DND-41 (cell line): ENCODE measurements around the gene ZNF578.

Source experiments
- ATAC-seq: fragments of 200-7000 bp; cut with Tn5 transposase; 3 replicates; pipeline ENCODE4 v1.9.1; 2021; ENCODE audit warnings: low read depth; ENCODE audit not compliant: insufficient read depth
- DNase-seq: peaks from one replicate; pipeline ENCODE4 v3.0.0-alpha.2; 2020
- H2AFZ ChIP-seq: 2 replicates; pipeline ENCODE4 v1.6.0; 2012; ENCODE audit warnings: low read depth, low read length
- H3K27ac ChIP-seq: 2 replicates; pipeline ENCODE4 v1.5.1; 2012; ENCODE audit warnings: low read length, inconsistent platforms
- H3K27me3 ChIP-seq: fragments of 200-600 bp; sonication (generic); 2 replicates; pipeline ENCODE4 v1.6.0; 2012; ENCODE audit warnings: low read length, mild to moderate bottlenecking, inconsistent platforms; ENCODE audit not compliant: insufficient read depth, poor library complexity
- H3K36me3 ChIP-seq: 2 replicates; pipeline ENCODE4 v1.5.1; 2012; ENCODE audit warnings: low read length, inconsistent platforms; ENCODE audit not compliant: insufficient read depth
- H3K4me1 ChIP-seq: 2 replicates; pipeline ENCODE4 v1.5.1; 2012; ENCODE audit warnings: mild to moderate bottlenecking, low read length; ENCODE audit not compliant: insufficient read depth
- H3K4me2 ChIP-seq: 2 replicates; pipeline ENCODE4 v1.6.0; 2012; ENCODE audit warnings: mild to moderate bottlenecking, moderate library complexity, low read length, inconsistent platforms; ENCODE audit not compliant: insufficient read depth
- H3K4me3 ChIP-seq, 2 experiments: fragments of 200-600 bp in 1 of 2; shearing (Covaris generic) in 1 of 2; 2 replicates each; pipeline ENCODE4 v1.5.1; 2012 to 2016; ENCODE audit warnings: inconsistent platforms in 2 of 2, low read length in 2 of 2, mild to moderate bottlenecking in 2 of 2, low read depth in 1 of 2, moderate library complexity in 1 of 2
- H3K79me2 ChIP-seq: 2 replicates; pipeline ENCODE4 v1.6.0; 2012; ENCODE audit warnings: low read length, inconsistent platforms; ENCODE audit not compliant: insufficient read depth
- H3K9ac ChIP-seq: 2 replicates; pipeline ENCODE4 v1.6.0; 2012; ENCODE audit warnings: low read depth, mild to moderate bottlenecking, inconsistent platforms, low read length, moderate library complexity
- H3K9me3 ChIP-seq: 2 replicates; pipeline ENCODE4 v1.5.1; 2012; ENCODE audit warnings: low read length, moderate library complexity, mild to moderate bottlenecking, inconsistent platforms; ENCODE audit not compliant: insufficient read depth, severe bottlenecking
- H4K20me1 ChIP-seq: 2 replicates; pipeline ENCODE4 v1.6.0; 2012; ENCODE audit warnings: low read length; ENCODE audit not compliant: insufficient read depth
- EZH2 ChIP-seq: IDR thresholded peaks from 3 replicates; pipeline ENCODE4 v1.6.1; 2012; ENCODE audit warnings: borderline replicate concordance, low read depth, mild to moderate bottlenecking, moderate library complexity, low read length, inconsistent platforms; ENCODE audit not compliant: severe bottlenecking
- TF ChIP-seq, protein P1 (sequence below): IDR thresholded peaks from 2 replicates; pipeline ENCODE4 v1.5.1; 2012; ENCODE audit warnings: borderline replicate concordance, low read length, moderate library complexity, mild to moderate bottlenecking; ENCODE audit not compliant: poor library complexity, severe bottlenecking; ENCODE audit errors: extremely low read depth

Gene ZNF578

DNA sequence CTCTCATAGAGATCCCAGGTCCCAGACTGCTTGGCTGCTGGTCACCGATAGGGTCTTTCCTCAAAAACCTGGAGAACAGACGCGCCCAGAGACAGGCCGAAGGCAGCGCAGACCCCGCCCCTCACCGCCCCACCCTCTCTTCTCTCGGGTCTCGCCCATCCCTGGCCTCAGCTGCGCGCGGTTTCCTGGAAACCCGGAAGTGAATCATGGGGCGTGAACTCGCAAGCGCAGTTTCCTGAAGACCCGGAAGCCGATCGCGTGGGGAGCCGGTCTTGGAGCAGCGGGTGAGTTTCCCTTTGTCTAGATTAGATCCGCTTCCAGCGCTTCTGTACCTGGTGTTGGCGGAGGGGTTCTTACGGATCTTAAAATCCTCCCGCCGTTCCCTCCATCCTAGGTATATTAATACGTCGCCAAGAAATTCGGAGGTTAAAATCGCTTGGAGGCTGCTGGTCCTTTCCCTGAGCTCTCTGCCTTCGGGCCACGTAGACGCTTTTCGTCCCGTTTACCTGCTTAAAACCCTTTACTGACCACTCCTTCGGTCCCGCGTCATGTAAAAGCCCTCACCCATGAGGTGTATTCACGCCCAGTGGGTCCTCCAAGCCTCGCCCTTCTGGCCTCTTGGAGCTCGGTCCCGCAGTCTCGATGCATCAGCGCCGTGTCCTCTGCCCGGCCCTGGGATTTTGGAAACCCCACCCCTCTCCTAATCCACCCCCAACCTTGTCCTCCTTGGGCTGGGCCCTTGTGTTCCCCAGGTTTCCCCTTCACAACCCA is at the start of gene ZNF578:
ZNF578 (plus strand) TSS at position 230 of the 771 bp plus-strand sequence. CDS start 48,293 bp downstream, outside the sequence.
- Histone ChIP-seq H3K9me3 (peaks cover 5% of the 10 kb centered on the region), H3K36me3 (no peaks in the 10 kb centered on the region)

DNA sequence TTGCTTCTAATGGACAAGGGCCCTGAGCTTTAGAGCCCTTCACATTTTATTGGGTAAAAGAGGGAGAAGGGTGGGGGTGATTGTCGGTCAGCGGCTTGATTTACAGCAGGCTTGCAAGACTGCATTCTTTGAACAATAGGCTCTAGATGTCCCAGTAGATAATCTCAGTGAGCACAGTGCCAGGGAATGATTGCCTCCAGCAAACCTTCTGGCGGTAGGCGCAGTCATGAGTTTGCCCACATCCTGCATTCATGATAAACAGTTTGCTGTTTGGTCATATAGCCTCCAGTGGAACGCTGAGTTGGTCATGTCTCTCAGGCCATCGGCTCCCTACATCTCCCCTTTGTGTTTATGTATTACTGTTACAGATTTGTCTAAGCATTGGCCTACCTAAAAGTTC is 43.1 kb upstream of the ZNF578 start:
- Histone ChIP-seq H3K4me3 (no peak overlapping the region), H2AFZ (no peak overlapping the region), H3K4me1 (no peaks in the 10 kb centered on the region), H3K36me3 (peaks cover 96% of the 10 kb centered on the region), H3K9me3 (peaks cover 38% of the 10 kb centered on the region), H3K4me2 (no peak overlapping the region), H3K27me3 (no peaks in the 10 kb centered on the region), H3K9ac (no peak overlapping the region), H3K79me2 (no peaks in the 10 kb centered on the region), H3K27ac (no peak overlapping the region), H4K20me1 (no peaks in the 10 kb centered on the region)
- no peak for DNase-seq
- ATAC-seq: no peak
- TF ChIP-seq EZH2: no peak
- TF ChIP-seq, protein P1, sequence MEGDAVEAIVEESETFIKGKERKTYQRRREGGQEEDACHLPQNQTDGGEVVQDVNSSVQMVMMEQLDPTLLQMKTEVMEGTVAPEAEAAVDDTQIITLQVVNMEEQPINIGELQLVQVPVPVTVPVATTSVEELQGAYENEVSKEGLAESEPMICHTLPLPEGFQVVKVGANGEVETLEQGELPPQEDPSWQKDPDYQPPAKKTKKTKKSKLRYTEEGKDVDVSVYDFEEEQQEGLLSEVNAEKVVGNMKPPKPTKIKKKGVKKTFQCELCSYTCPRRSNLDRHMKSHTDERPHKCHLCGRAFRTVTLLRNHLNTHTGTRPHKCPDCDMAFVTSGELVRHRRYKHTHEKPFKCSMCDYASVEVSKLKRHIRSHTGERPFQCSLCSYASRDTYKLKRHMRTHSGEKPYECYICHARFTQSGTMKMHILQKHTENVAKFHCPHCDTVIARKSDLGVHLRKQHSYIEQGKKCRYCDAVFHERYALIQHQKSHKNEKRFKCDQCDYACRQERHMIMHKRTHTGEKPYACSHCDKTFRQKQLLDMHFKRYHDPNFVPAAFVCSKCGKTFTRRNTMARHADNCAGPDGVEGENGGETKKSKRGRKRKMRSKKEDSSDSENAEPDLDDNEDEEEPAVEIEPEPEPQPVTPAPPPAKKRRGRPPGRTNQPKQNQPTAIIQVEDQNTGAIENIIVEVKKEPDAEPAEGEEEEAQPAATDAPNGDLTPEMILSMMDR: no peak

More for the DNA sequence above, at the start of gene ZNF578:
- Histone ChIP-seq H2AFZ (no peak within 1 kb of the TSS), H3K4me3 (no peak within 1 kb of the TSS), H3K27ac (no peak within 1 kb of the TSS), H3K4me2 (no peak within 1 kb of the TSS), H3K9ac (no peak within 1 kb of the TSS), H3K79me2 (no peaks in the 10 kb centered on the region), H4K20me1 (no peaks in the 10 kb centered on the region), H3K27me3 (no peaks in the 10 kb centered on the region), H3K4me1 (no peaks in the 10 kb centered on the region)
- ATAC-seq (no peak), DNase-seq (no peak)
- TF ChIP-seq, protein P1: no peak
- TF ChIP-seq EZH2: no peak

DNA sequence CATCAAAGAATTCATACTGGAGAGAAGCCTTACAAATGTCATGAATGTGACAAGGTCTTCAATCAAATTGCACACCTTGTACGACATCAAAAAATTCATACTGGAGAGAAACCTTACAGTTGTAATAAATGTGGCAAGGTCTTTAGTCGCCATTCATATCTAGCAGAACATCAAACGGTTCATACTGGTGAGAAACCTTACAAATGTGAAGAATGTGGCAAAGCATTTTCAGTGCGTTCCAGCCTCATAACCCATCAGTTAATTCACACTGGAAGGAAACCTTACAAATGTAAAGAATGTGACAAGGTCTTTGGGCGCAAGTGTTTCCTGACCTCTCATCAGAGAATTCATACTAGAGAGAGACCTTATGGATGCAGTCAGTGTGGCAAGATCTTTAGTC is 37.6 kb upstream of the ZNF578 start:
- peaks cover 42% of the 10 kb centered on the region for H3K36me3 ChIP-seq
- no peak for DNase-seq
- no peaks in the 10 kb centered on the region for H4K20me1 ChIP-seq
- no peak overlapping the region for H2AFZ ChIP-seq
- no peak overlapping the region for H3K27ac ChIP-seq
- no peak for ATAC-seq
- H3K9ac ChIP-seq: no peak overlapping the region
- H3K27me3 ChIP-seq: no peaks in the 10 kb centered on the region
- peaks cover 44% of the 10 kb centered on the region for H3K9me3 ChIP-seq
- no peaks in the 10 kb centered on the region for H3K79me2 ChIP-seq
- no peak overlapping the region for H3K4me3 ChIP-seq
- TF ChIP-seq, protein P1: no peak
- no peak for TF ChIP-seq EZH2
- H3K4me2 ChIP-seq: no peak overlapping the region
- H3K4me1 ChIP-seq: no peaks in the 10 kb centered on the region
